ENCODE data around the gene TNRC6B.

The TNRC6B gene

DNA sequence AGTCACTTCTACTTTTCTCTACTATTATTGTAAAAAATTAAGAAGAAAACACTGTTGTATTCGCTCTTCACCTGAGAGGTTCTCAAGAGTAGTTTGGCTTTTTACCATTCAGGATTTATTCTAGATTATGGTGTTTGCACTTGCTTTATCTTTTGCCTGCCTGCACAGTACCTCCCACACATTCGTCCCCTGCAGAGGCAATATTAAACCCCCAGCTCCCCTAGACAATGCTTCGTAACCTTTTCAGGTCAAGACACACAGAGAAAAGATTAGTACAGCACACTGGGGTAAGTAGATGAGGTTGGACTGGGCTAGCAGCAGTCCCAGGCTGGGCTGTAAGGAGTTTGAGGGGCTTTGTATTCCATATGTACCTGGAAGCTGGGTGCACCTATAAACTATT lies 62.4 kb downstream of the TNRC6B start:
- DNase-seq (ENCODE audit: low read depth): no peak

- DNase-seq (ENCODE audit: low read depth): no peak
Observed at GRCh38 chr22:40240686-40241085, 63.0 kb downstream of the TNRC6B start.

- DNase-seq (ENCODE audit: low read depth): no peak
Observed at GRCh38 chr22:40241200-40241763, 63.6 kb downstream of the TNRC6B start.

DNA sequence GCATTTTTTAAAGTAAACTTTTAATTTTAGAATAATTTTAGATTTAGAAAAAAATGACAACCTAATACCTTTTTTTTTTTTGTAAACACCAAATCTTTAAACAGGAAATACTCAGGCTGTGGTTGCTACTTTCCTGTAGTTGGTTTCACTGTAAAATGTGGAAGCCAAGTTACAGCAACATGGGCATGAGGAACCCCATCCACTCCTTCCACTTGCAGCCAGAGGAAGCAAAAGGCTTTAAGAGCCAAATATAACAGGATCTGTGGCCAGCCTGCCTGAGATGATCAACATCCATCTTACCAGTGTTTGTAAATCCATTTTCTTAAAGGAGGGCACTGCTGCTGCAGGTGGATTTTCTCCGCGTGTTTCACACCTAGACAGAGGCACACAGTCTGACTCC lies 66.2 kb downstream of the TNRC6B start:
- no peak for DNase-seq (ENCODE audit: low read depth)

- no peak for DNase-seq (ENCODE audit: low read depth)
Observed at GRCh38 chr22:40244586-40244985, 66.9 kb downstream of the TNRC6B start.

DNA sequence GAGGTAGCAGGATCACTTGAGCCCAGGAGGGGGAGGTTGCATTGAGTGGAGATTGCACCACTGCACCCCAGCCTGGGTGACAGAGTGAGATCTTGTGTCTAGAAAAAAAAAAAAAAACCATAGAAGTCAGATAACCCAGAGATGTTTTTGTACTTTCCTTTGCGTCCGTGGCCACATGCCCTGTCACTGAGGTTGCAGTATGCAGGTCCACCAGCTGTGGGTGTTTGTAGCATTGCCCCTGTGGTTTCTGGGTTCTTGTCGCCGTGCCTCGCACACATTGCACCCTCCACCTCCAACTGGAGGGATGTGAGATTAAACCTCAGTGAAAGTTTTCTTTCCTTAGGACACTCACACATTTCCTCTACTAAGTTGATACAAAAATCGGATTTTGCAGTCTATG lies 70.3 kb downstream of the TNRC6B start:
- peak; percentile 29 for DNase-seq (ENCODE audit: low read depth)

GRCh38 chr22:40249286-40249685 lies 71.6 kb downstream of the TNRC6B start:
- DNase-seq (ENCODE audit: low read depth): no peak

DNA sequence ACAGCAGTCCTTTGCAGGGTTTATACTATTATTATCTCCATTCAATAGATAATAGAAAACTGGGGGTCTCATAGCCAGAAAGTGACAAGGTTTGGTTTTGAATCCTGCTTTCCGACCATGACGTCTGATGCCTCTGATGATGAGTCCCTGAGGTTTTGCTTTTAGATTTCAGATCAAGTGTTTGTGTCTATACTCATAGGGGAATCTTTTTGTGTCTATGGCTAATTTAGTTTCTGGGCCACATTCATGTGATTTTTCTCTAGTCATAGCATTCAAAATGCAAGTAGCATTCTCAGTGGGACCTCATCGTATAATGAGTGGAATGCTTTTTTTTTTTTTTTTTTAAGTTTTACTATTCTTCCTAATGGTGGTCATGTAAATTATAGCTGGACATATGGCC lies 72.9 kb downstream of the TNRC6B start:
- no peak for DNase-seq (ENCODE audit: low read depth)

DNA sequence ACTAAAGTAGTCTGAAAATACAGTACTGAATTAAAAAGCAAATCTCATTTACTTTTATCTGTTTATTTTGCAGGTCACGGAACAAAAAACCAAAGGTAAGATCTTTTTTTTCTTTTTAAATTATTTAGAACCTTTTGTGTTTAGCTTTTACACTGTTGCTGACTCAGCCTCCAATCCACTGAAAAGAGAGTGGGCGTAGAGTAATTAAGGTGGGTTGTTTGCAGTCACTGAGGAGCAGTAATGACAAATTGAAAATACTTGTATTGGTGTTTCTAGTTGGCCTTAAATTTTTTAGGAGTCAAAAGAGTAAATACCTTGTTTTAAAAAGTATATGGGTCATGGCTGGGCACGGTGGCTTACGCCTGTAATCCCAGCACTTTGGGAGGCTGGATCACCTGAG lies 73.4 kb downstream of the TNRC6B start:
- DNase-seq (ENCODE audit: low read depth): no peak

GRCh38 chr22:40252146-40252545 lies 74.4 kb downstream of the TNRC6B start:
- DNase-seq (ENCODE audit: low read depth): no peak

DNA sequence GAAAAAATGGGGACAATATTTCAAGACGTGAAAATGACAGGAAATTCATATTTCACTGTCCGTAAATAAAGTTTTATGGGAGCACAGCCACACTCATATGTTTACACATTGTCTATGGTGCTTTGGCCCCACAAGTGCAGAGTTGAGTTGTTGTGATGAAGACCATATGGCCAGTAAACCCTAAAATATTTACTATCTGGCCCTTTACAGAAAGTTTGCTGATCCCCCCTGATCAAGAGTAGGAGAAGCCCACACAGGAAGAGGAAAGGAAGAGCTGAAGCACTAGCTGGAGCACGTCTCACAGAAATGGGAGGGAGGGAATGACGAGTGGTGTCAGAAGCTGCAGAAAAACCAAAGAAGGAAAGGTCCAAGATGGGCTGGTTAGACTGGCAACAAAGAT lies 78.8 kb downstream of the TNRC6B start:
- DNase-seq (ENCODE audit: low read depth): no peak

DNA sequence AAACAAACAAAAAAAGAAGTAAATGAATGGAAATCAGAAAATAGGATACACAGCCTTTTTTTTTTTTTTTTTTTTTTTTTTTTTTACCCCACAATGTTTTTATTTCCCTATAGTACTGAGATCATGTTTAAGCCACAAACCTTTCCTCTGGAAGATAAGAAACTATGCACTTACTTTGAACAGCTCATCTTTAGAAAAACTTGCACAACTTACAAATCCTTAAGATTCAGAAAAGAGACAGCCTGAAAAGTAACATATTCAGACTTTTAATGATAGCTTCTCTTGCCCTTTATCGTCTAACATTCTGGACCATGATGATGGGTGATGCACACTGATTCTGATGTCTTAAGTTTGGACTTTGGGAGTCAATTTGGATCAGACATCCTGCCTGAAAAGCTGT lies 80.3 kb downstream of the TNRC6B start:
- DNase-seq (ENCODE audit: low read depth): no peak

GRCh38 chr22:40258501-40258915 lies 80.8 kb downstream of the TNRC6B start:
- DNase-seq (ENCODE audit: low read depth): no peak

DNA sequence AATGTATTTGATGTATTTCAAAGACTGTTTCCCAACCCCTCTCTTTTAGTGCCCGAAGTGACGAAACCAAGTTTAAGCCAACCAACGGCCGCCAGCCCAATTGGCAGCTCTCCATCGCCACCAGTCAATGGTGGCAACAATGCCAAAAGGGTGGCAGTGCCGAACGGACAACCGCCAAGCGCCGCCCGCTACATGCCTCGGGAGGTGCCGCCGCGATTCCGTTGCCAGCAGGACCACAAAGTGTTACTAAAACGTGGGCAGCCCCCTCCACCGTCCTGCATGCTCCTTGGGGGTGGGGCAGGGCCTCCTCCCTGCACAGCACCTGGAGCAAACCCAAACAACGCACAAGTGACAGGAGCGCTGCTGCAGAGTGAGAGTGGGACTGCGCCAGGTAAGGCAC lies 84.1 kb downstream of the TNRC6B start:
- no peak for DNase-seq (ENCODE audit: low read depth)

DNA sequence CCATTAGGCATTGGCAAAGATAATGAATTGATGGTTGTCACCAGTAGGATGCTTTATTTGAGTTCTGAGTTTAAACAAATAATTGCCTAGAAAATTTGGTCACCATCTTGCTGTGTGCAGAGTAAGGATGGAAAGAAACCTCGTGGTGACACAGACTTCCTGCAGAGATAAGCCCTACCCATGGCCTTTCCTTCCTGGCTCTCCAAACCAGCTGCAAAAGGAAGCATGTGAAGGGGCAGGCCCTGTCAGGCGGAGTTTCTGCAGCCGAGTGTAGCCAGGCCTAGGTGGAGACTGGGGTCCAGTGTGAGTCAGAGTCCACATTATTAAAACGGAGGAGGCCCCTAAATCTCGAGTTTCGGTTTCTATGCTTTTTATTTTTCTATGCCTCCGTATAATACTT lies 85.5 kb downstream of the TNRC6B start:
- no peak for DNase-seq (ENCODE audit: low read depth)

- no peak for DNase-seq (ENCODE audit: low read depth)
Observed at GRCh38 chr22:40265783-40266182, 88.1 kb downstream of the TNRC6B start.

DNA sequence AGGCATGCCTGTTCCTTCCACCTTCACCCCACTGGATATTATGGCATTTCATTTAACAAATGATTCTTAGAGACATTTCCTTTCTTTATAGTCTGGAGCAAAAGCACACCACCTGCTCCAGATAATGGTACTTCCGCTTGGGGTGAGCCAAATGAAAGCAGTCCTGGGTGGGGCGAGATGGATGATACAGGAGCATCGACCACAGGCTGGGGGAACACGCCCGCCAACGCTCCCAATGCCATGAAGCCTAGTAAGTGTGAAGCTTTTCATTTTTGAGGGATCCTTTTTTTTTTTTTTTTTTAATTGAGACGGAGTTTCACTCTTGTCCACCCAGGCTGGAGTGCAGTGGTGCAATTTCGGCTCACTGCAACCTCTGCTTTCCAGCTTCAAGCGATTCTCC lies 92.3 kb downstream of the TNRC6B start:
- no peak for DNase-seq (ENCODE audit: low read depth)

DNA sequence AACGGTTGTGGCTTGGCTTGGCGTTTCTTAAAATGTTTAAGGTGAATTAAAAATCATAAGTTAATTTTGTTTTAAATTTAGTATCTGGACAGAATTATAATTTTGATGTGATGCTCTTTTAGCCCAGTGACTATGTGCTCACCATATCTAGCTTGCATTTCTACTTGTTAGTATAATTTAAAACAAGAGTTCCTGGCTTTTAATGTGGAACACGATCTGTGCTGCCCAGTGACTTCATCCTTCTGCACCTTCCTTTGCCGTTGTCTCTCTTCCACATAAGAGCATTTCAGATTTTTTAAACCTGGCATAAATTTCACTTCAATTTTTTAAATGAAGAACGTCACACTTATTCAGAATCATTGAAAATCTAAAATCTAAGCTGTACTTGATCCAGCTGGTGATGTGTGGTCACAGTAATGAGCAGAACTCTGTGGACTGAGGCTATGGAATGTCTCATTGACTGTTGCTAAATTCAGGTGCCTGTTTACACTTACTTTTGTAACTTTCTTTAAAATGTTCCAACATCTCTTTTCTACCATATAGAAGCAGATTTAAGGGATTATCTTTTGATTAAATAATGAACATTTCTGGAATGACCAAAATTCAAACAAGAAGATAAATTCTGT lies 93.1 kb downstream of the TNRC6B start:
- DNase-seq (ENCODE audit: low read depth): no peak

DNA sequence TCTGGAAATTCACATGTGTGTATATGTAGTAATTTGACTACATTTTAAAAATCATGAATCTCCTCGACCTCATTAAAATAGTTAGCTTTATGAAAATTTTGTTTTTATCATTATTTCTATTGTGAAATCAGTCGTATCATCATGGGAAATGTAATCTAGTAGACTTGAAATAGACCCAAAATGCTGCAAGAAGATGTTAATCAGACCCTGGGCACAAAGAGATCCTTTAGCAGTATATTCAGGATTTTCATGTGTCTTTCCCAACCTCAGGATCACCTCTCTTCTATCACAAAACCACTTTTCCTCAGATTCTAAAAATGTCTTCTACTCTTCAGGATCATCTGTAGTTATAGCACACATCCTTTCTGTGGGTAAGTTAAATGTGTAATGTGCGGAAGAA lies 93.7 kb downstream of the TNRC6B start:
- no peak for DNase-seq (ENCODE audit: low read depth)

- no peak for DNase-seq (ENCODE audit: low read depth)
Observed at GRCh38 chr22:40273319-40273718, 95.6 kb downstream of the TNRC6B start.

DNA sequence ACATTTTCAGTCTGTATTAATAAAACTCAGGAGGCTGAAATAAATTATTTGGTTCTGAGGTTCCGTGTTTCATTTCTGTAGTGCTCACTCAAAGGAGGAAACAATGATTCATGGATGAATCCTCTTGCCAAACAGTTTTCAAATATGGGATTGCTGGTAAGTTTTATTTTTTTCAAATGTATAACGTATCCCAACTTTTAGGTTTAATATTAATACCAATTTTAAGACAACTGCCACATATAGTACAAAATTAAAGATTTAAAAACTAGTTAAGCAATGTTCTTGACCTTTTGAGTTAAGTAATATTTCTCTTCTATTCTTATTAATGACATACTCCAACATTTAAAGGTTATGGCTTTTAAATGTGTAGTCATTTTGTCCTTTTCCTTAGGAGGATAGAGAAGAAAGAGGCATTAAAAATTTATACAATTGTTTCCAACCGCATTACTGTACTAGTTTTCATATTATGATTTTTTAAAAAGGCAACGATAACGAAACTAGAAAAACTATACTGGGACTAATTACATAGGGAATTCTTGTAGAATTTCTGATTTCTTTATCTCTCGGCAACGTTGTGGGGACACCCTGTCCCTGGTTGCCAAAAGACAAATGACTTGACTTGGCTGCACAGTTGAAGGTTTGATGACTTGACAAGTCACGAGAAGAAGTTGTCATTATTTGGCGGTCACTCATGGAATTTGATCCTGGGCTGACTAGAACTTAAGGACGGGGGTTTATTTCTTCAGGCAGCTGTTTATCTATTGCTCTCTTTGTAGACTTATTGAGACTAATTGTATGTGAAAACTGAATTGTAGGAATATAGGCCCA lies 99.5 kb downstream of the TNRC6B start:
- no peak for DNase-seq (ENCODE audit: low read depth)

DNA sequence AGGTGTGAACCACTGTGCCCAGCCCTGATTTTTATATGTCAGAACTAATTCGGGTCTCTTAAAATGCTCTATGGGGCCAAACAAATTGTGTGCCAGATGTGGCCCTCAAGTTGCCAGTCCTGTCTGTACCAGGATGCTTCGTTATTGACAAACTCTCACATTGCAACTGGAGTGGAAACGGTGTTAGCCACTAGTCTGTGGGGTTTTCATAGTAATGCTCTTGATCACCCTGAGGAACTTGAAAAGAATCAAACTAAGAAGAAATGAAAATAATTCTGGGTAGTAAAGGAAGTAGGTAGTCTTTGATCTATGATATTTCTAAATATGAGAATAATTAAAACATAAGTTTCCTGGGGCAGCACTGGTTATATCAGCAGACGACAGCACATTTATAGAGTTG lies 101.3 kb downstream of the TNRC6B start:
- DNase-seq (ENCODE audit: low read depth): no peak

- no peak for DNase-seq (ENCODE audit: low read depth)
Observed at GRCh38 chr22:40281717-40282116, 104.0 kb downstream of the TNRC6B start.

- DNase-seq (ENCODE audit: low read depth): no peak
Observed at GRCh38 chr22:40285513-40285912, 107.8 kb downstream of the TNRC6B start.
